Duodenal mucosa (tissue), 2 donors: ENCODE measurements around the gene CASTOR1.

ENCODE experiments used
- H3K27ac ChIP-seq: one replicate; pipeline ENCODE4 v1.7.0; 2013; ENCODE audit warnings: low read depth, low read length
- H3K27me3 ChIP-seq, 2 donors: one replicate each; pipeline ENCODE4 v1.7.0; 2013; ENCODE audit warnings: low read length in 2 of 2, control low read depth in 1 of 2; ENCODE audit not compliant: insufficient read depth in 2 of 2, control insufficient read depth in 1 of 2
- H3K36me3 ChIP-seq, 2 donors: one replicate each; pipeline ENCODE4 v1.7.0; 2013; ENCODE audit warnings: low read length in 2 of 2, control low read depth in 1 of 2; ENCODE audit not compliant: insufficient read depth in 2 of 2, control insufficient read depth in 1 of 2
- H3K4me1 ChIP-seq, 2 donors: one replicate each; pipeline ENCODE4 v1.7.0; 2013; ENCODE audit warnings: low read length in 2 of 2, control low read depth in 1 of 2; ENCODE audit not compliant: insufficient read depth in 2 of 2, control insufficient read depth in 1 of 2
- H3K4me3 ChIP-seq, 2 donors: one replicate each; pipeline ENCODE4 v1.7.0; 2013; ENCODE audit warnings: low read length in 2 of 2, low read depth in 1 of 2
- H3K9ac ChIP-seq, 2 donors: one replicate each; pipeline ENCODE4 v1.7.0; 2013; ENCODE audit warnings: low read length in 2 of 2, low read depth in 1 of 2
- H3K9me3 ChIP-seq, 2 donors: one replicate each; pipeline ENCODE4 v1.7.0; 2013; ENCODE audit warnings: low read length in 2 of 2, control low read depth in 1 of 2; ENCODE audit not compliant: control insufficient read depth in 1 of 2

CASTOR1 gene

GRCh38 chr22:30299322-30299721 lies 10.0 kb upstream of the CASTOR1 start:
- Histone ChIP-seq H3K9me3 (no peaks in the 10 kb centered on the region), H3K27ac (no peak overlapping the region), H3K4me1 (peaks cover 28 to 29% of the 10 kb centered on the region in 2 donors), H3K4me3 (no peak overlapping the region), H3K36me3 (peaks cover 28 to 78% of the 10 kb centered on the region in 2 donors), H3K27me3 (no peaks in the 10 kb centered on the region), H3K9ac (no peak overlapping the region)

- no peak overlapping the region for H3K27ac ChIP-seq
- H3K9ac ChIP-seq: no peak overlapping the region
Measured at GRCh38 chr22:30297991-30298701, 8.8 kb upstream of the CASTOR1 start.

GRCh38 chr22:30297276-30297990 lies 8.1 kb upstream of the CASTOR1 start:
- H3K9ac ChIP-seq: no peak overlapping the region
- no peaks in the 10 kb centered on the region for H3K27me3 ChIP-seq
- no peak overlapping the region for H3K4me3 ChIP-seq
- peaks cover 40 to 85% of the 10 kb centered on the region in 2 donors for H3K36me3 ChIP-seq
- H3K4me1 ChIP-seq: peaks cover 10 to 11% of the 10 kb centered on the region in 2 donors
- no peaks in the 10 kb centered on the region for H3K9me3 ChIP-seq
- H3K27ac ChIP-seq: no peak overlapping the region

More at GRCh38 chr22:30297991-30298701, 8.8 kb upstream of the CASTOR1 start:
- Histone ChIP-seq H3K4me1 (peaks cover 16 to 18% of the 10 kb centered on the region in 2 donors), H3K9me3 (no peaks in the 10 kb centered on the region), H3K36me3 (peaks cover 39 to 78% of the 10 kb centered on the region in 2 donors), H3K4me3 (no peak overlapping the region), H3K27me3 (no peaks in the 10 kb centered on the region)

- no peak overlapping the region for H3K27ac ChIP-seq
- no peak overlapping the region for H3K9ac ChIP-seq
- no peaks in the 10 kb centered on the region for H3K9me3 ChIP-seq
- H3K27me3 ChIP-seq: no peaks in the 10 kb centered on the region
- H3K36me3 ChIP-seq: peaks cover 40 to 91% of the 10 kb centered on the region in 2 donors
- peaks cover 4 to 5% of the 10 kb centered on the region in 2 donors for H3K4me1 ChIP-seq
- H3K4me3 ChIP-seq: no peak overlapping the region
Measured at GRCh38 chr22:30296833-30297232, 7.5 kb upstream of the CASTOR1 start.

GRCh38 chr22:30296324-30296723 lies 7.0 kb upstream of the CASTOR1 start:
- Histone ChIP-seq H3K36me3 (peaks cover 40 to 89% of the 10 kb centered on the region in 2 donors), H3K4me1 (peaks cover under 1 to 3% of the 10 kb centered on the region in 2 donors), H3K27ac (no peak overlapping the region)

GRCh38 chr22:30295576-30295975 lies 6.3 kb upstream of the CASTOR1 start:
- peaks cover 8 to 11% of the 10 kb centered on the region in 2 donors for H3K4me1 ChIP-seq
- H3K36me3 ChIP-seq: peaks cover 40 to 83% of the 10 kb centered on the region in 2 donors
- H3K9me3 ChIP-seq: no peaks in the 10 kb centered on the region
- H3K4me3 ChIP-seq: no peak overlapping the region
- no peaks in the 10 kb centered on the region for H3K27me3 ChIP-seq
- H3K27ac ChIP-seq: no peak overlapping the region
- no peak overlapping the region for H3K9ac ChIP-seq

More at GRCh38 chr22:30296324-30296723, 7.0 kb upstream of the CASTOR1 start:
- Histone ChIP-seq H3K9me3 (no peaks in the 10 kb centered on the region), H3K9ac (no peak overlapping the region), H3K27me3 (no peaks in the 10 kb centered on the region), H3K4me3 (no peak overlapping the region)

- no peak overlapping the region for H3K27ac ChIP-seq
- peaks cover 16 to 18% of the 10 kb centered on the region in 2 donors for H3K4me1 ChIP-seq
- no peak overlapping the region for H3K9ac ChIP-seq
- H3K27me3 ChIP-seq: no peaks in the 10 kb centered on the region
- H3K9me3 ChIP-seq: no peaks in the 10 kb centered on the region
- H3K4me3 ChIP-seq: no peak overlapping the region
- peaks cover 40 to 75% of the 10 kb centered on the region in 2 donors for H3K36me3 ChIP-seq
Measured at GRCh38 chr22:30294830-30295229, 5.5 kb upstream of the CASTOR1 start.

GRCh38 chr22:30294066-30294465 lies 4.8 kb upstream of the CASTOR1 start:
- Histone ChIP-seq H3K9ac (no peak overlapping the region), H3K27me3 (no peaks in the 10 kb centered on the region), H3K27ac (no peak overlapping the region), H3K4me3 (no peak overlapping the region), H3K36me3 (peaks cover 36 to 69% of the 10 kb centered on the region in 2 donors), H3K9me3 (no peaks in the 10 kb centered on the region), H3K4me1 (peaks cover 19% of the 10 kb centered on the region in 2 donors)

- no peaks in the 10 kb centered on the region for H3K9me3 ChIP-seq
- peaks cover 33 to 59% of the 10 kb centered on the region in 2 donors for H3K36me3 ChIP-seq
- no peak overlapping the region for H3K27ac ChIP-seq
- no peaks in the 10 kb centered on the region for H3K27me3 ChIP-seq
- peaks cover 25 to 29% of the 10 kb centered on the region in 2 donors for H3K4me1 ChIP-seq
- H3K9ac ChIP-seq: no peak overlapping the region
- H3K4me3 ChIP-seq: no peak overlapping the region
Measured at GRCh38 chr22:30293026-30293425, 3.7 kb upstream of the CASTOR1 start.
